ENCODE results near the gene VPS72. TPM values are rescaled to one million over a fixed set of nuclear protein-coding genes. Genes with fewer than 3 reads are reported as not detected.

VPS72 gene, protein sequence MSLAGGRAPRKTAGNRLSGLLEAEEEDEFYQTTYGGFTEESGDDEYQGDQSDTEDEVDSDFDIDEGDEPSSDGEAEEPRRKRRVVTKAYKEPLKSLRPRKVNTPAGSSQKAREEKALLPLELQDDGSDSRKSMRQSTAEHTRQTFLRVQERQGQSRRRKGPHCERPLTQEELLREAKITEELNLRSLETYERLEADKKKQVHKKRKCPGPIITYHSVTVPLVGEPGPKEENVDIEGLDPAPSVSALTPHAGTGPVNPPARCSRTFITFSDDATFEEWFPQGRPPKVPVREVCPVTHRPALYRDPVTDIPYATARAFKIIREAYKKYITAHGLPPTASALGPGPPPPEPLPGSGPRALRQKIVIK
- total RNA-seq: 35.5 and 55.4 TPM in 2 replicates

DNA sequence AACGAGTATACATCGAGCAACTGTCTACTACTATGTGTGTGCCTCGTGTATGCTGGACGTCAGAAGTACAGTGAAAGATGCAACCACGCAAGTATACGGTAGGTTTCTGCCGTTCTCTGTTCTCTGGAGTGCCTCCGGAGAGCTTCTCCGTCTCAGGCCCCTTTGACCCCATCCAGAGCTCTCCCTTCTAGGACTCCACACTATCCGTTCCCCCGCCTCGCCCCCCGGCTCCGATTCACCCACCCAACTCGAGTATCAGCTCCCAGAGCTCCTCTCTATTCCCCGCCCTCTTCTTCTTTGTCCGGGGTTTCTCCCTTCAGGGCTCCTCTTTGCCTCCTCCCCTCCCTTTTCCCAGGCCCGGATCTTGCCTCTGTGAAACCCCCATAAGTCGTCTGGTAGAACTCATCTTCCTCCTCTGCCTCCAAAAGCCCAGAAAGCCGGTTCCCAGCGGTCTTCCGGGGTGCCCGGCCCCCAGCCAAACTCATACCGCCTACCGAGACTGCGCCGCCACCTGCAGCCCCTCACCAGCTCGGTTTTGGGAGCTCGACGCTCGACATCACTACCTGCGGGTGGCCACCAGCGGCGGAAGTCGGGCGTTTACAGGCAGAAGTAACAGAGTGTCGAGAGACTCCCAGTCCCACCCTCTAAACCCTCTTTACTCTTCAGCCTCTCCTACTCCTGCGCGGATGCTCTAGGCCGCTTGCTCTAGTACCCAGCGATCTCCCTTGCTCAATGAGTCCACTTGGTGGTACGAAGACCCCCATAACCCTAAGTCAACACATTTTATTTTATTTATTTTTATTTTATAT, at the start of gene VPS72:
TSS of gene VPS72 (minus strand) at position 561 of the 809 bp plus-strand sequence. CDS start at position 485, 76 bp downstream.

DNA sequence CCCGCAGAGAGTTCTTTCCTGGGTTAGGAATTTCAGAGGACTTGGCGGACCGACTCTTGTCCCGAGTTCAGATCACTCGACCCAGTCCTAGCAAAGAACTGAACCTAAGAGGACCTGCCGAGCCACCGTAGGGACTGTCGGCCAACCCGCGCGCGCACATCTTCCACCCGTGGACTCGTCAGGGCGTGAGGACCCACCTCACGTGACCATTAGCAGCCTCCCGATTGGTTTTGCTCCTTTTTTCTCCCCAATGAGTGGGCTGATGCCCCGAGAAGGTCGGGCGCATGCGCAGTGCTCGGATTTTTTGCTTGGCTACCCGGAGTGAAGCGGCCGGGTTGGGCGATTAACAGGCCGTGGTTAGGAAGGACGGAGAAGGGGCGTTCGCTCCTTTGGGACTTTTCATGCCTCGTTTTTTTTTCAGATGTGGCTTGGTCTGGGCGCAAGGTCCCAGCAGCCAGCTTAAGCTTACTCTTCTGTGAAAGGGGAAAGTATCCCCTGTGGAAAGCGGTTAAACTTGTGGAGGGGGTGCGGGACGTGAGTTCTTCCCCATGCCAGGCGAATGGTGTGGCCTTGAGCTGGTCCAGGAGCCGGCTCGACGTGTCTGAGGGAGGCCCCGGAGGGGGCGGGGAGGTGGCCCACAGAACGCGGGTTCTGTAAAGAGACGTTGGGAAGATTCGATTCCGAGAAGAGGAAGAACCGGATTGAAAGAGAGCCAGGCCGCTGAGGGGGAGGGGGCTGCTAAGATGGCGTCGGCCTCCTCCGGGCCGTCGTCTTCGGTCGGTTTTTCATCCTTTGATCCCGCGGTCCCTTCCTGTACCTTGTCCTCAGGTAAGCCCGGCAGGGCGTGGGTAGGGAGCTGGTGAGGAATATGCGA, 8.5 kb upstream of the VPS72 start, which contains the start of gene PIP5K1A:
TSS of gene PIP5K1A (plus strand) at position 299 of the 874 bp plus-strand sequence. CDS start at position 744, 445 bp downstream.

DNA sequence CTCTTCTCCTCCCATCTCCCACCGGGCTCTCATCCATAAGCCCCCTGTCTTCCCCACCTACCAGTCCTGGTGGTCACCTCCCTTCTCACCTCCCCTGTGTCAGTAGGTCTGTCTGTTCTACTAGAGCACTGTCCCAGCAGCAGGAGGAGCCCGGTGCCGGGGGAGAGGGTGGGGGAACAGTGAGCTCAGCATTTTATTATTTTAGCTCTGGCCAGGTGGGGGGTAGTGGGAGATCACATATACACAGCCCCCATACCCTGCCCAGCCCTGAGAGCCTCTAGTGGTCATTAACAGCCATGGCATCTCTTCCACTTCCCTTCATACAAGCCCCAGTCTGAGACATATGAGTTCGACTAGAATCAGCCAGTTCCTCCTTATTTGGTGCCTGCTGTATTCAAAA, 14.1 kb downstream of the VPS72 start, which contains the start of gene TMOD4:
TSS of gene TMOD4 (minus strand) at position 119 of the 400 bp plus-strand sequence. CDS start 1,106 bp downstream, outside the sequence.

DNA sequence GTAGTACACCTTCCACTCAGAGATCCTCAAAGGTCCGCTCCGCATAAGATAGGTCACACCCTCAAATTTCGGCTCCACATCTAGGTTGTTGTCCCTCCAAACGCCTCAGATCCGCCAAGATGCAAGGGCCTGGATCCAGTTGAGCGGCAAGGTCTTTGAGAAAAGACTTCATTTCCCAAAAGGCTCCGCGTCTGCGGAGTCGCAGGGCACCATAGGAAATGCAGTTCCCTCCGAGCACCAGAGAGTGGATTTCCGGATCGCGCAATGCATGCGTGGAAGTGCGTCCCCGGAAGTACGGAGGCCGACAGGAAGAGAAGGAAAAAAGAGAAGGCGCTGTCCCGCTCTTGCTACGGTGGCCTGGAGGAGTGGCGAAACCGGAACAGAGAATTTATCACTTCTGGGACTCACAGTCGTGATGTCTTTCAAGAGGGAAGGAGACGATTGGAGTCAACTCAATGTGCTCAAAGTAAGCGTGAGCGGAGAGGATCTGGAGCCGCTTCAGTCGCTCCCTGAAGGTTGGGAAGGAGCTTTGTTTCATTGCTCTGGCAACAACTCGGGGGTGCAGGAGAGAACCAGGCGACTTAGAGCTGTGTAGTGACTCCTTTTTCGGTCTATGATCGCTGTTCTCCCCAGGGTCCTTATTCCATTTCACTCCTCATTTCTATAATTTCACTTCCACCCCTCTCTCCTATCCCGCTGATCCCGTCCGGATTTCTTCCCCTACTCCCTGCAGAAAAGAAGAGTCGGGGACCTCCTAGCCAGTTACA, 24.1 kb downstream of the VPS72 start, which contains the start of the genes LYSMD1 and SCNM1:
TSS of gene LYSMD1 (minus strand) at position 165 of the 767 bp plus-strand sequence. CDS start 644 bp downstream, outside the sequence.
TSS of gene SCNM1 (plus strand) at position 407 of the 767 bp plus-strand sequence. CDS start at position 416, 9 bp downstream.

DNA sequence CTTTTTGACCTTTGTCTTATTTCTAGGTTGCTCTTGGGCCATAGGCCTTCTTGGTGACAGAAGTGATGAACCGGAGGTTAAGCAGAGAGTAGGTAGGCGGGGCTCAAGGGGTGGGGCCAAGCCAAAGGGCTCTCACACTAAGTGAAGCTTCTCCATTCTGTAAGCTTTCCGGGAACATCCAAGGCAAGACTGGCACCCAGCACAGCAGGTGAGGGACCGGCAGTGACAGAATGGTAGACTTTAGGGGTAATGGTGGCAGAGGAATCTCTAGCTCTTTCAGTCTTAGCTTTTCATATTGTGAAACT, 33.5 kb downstream of the VPS72 start, which contains the start of gene TNFAIP8L2:
TSS of gene TNFAIP8L2 (plus strand) at position 135 of the 305 bp plus-strand sequence. CDS start 2,049 bp downstream, outside the sequence.

DNA sequence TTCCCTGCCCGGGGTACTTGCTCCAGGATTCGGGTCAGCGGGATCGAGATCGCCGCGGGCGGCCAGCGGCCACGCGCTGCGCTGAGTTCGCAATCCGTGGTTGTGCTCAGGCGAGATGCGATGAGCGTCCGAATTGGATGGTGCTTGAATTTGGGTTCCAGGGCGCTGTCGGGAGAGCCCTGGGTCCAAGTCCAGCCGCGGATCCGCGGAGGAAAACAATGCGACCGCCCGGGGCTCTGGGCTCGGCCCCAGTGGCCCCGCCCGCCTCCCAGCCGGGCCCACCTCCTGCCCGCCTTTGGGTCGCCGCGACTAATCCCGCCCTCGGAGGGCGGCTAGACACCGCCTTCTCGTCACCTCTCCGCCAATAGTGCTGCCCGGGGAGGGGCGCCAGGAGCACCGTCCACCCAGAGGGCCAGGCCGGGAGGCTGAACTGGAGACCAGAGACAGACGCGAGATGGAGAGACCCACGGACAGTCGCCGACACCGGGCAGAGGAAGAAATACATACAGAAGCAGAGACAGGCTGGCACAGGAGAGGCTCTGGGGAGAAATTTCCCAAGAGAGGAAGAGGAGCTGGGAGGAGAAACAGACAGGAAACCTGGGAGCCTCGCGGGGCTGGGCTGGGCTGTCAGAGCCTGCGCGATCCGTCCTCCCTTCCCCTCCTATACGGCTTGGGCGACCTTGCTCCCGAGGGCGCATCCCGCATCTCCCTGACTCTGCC, 43.4 kb downstream of the VPS72 start, which contains the start of gene SEMA6C:
TSS of gene SEMA6C (minus strand) at position 220 of the 720 bp plus-strand sequence. CDS start 4,010 bp downstream, outside the sequence.

Other genes with a start within 250 kb of the VPS72 start
- gene CERS2, start 215.4 kb downstream of the VPS72 start, total RNA-seq: 136 and 182 TPM in 2 replicates
- under 0.01 and 0.22 TPM in 2 replicates for gene ANXA9, start 207.9 kb downstream of the VPS72 start, total RNA-seq
- 5.9 and 9.2 TPM in 2 replicates for gene MINDY1, start 183.3 kb downstream of the VPS72 start, total RNA-seq
- gene PRUNE1, start 181.7 kb downstream of the VPS72 start, total RNA-seq: 7.7 and 8.9 TPM in 2 replicates
- gene BNIPL, start 153.6 kb downstream of the VPS72 start, total RNA-seq: 0.22 and 0.29 TPM in 2 replicates
- 2.9 and 3.3 TPM in 2 replicates for gene C1orf56, start 142.4 kb downstream of the VPS72 start, total RNA-seq
- gene CDC42SE1, start 130.6 kb downstream of the VPS72 start, total RNA-seq: 68.1 and 106 TPM in 2 replicates
- 2.8 and 10.7 TPM in 2 replicates for gene MLLT11, start 129.8 kb downstream of the VPS72 start, total RNA-seq
- 9.7 and 9.8 TPM in 2 replicates for gene GABPB2, start 119.4 kb downstream of the VPS72 start, total RNA-seq
- 0.57 and 1.8 TPM in 2 replicates for gene SEMA6C, start 43.6 kb downstream of the VPS72 start, total RNA-seq
- gene TNFAIP8L2, start 33.5 kb downstream of the VPS72 start, total RNA-seq: not detected in 2 replicates
- gene LYSMD1, start 24.3 kb downstream of the VPS72 start, total RNA-seq: 13.6 and 14.2 TPM in 2 replicates
- 29.8 and 31.1 TPM in 2 replicates for gene SCNM1, start 24.1 kb downstream of the VPS72 start, total RNA-seq
- gene TMOD4, start 14.2 kb downstream of the VPS72 start, total RNA-seq: not detected in 2 replicates
- 71.9 and 78.6 TPM in 2 replicates for gene PIP5K1A, start 8.4 kb upstream of the VPS72 start, total RNA-seq
- gene PSMD4, start 64.5 kb upstream of the VPS72 start, total RNA-seq: 156 and 173 TPM in 2 replicates
- 16.8 and 16.9 TPM in 2 replicates for gene ZNF687, start 92.1 kb upstream of the VPS72 start, total RNA-seq
- gene PI4KB, start 137.2 kb upstream of the VPS72 start, total RNA-seq: 38.5 and 92.6 TPM in 2 replicates
- gene RFX5, start 157.1 kb upstream of the VPS72 start, total RNA-seq: 14.2 and 34.2 TPM in 2 replicates
- gene SELENBP1, start 182.5 kb upstream of the VPS72 start, total RNA-seq: 8.7 and 30.9 TPM in 2 replicates
- gene PSMB4, start 209.4 kb upstream of the VPS72 start, total RNA-seq: 356 and 363 TPM in 2 replicates

Data from placental pericyte (primary cell).